Liver (tissue), 9 donors: Measurements from ENCODE around the gene CYB5RL. TPM values are rescaled to one million over a fixed set of nuclear protein-coding genes. Genes with fewer than 3 reads are reported as not detected.

Experiments
- DNase-seq: peaks from one replicate; pipeline ENCODE4 v3.0.0-alpha.2; 2017; ENCODE audit warnings: low spot score
- H3K27ac ChIP-seq, 2 donors: one replicate each; pipeline ENCODE4 v1.7.0; 2013; ENCODE audit warnings: inconsistent platforms in 2 of 2, low read length in 2 of 2, control low read depth in 1 of 2, low read depth in 1 of 2, mild to moderate bottlenecking in 1 of 2
- H3K27me3 ChIP-seq, 4 donors: one replicate each; pipeline versions ENCODE4 v1.6.1 to v1.7.0; 2013; ENCODE audit warnings: low read length in 3 of 4, inconsistent platforms in 1 of 4, mild to moderate bottlenecking in 1 of 4, moderate library complexity in 1 of 4; ENCODE audit not compliant: control insufficient read depth in 4 of 4, insufficient read depth in 4 of 4
- H3K36me3 ChIP-seq, 4 donors: one replicate each; pipeline versions ENCODE4 v1.6.1 to v1.7.0; 2013; ENCODE audit warnings: low read length in 3 of 4, mild to moderate bottlenecking in 3 of 4, low read depth in 1 of 4, moderate library complexity in 1 of 4; ENCODE audit not compliant: control insufficient read depth in 4 of 4, insufficient read depth in 3 of 4
- H3K4me1 ChIP-seq, 4 donors: one replicate each; pipeline versions ENCODE4 v1.6.1 to v1.7.0; 2013; ENCODE audit warnings: low read length in 3 of 4, mild to moderate bottlenecking in 3 of 4, moderate library complexity in 1 of 4; ENCODE audit not compliant: control insufficient read depth in 4 of 4, insufficient read depth in 4 of 4
- H3K4me3 ChIP-seq, 3 donors: one replicate each; pipeline versions ENCODE4 v1.6.1 to v1.7.0; 2013; ENCODE audit warnings: low read length in 3 of 3, control low read depth in 1 of 3, low read depth in 1 of 3, mild to moderate bottlenecking in 1 of 3
- H3K9ac ChIP-seq, 2 donors: one replicate each; pipeline ENCODE4 v1.7.0; 2013; ENCODE audit warnings: low read length in 2 of 2, mild to moderate bottlenecking in 2 of 2, moderate library complexity in 2 of 2, control low read depth in 1 of 2, low read depth in 1 of 2
- H3K9me3 ChIP-seq, 4 donors: one replicate each; pipeline versions ENCODE4 v1.6.1 to v1.7.0; 2013; ENCODE audit warnings: low read length in 3 of 4; ENCODE audit not compliant: control insufficient read depth in 4 of 4
- ATF3 ChIP-seq: IDR thresholded peaks from 2 replicates; pipeline ENCODE4 v1.6.1; 2016; ENCODE audit warnings: antibody characterized with exemption
- CTCF ChIP-seq: fragments of 150-350 bp; IDR thresholded peaks from 2 replicates; pipeline ENCODE4 v1.5.1; 2017; ENCODE audit warnings: improper control_type of control experiment, low read depth, low read length; ENCODE audit not compliant: missing input control
- EGR1 ChIP-seq, 2 donors: IDR thresholded peaks; 2 replicates each; pipeline ENCODE4 v1.6.1; 2016 to 2018; ENCODE audit warnings: antibody characterized with exemption in 2 of 2, low read depth in 2 of 2
- FOXA1 ChIP-seq: IDR thresholded peaks from 2 replicates; pipeline ENCODE4 v1.6.1; 2016; ENCODE audit warnings: antibody characterized with exemption
- FOXA2 ChIP-seq: IDR thresholded peaks from 2 replicates; pipeline ENCODE4 v1.6.1; 2016; ENCODE audit warnings: antibody characterized with exemption
- GABPA ChIP-seq, 2 donors: IDR thresholded peaks in 1 of 2; conservative IDR thresholded peaks in 1 of 2; 2 replicates each; pipeline ENCODE4 v1.6.1; 2016; ENCODE audit warnings: antibody characterized with exemption in 2 of 2, mild to moderate bottlenecking in 1 of 2, moderate library complexity in 1 of 2
- HNF4A ChIP-seq, 2 donors: conservative IDR thresholded peaks; 2 replicates each; pipeline ENCODE4 v1.6.1; 2016; ENCODE audit warnings: antibody characterized with exemption in 2 of 2, mild to moderate bottlenecking in 2 of 2
- HNF4G ChIP-seq: IDR thresholded peaks from 2 replicates; pipeline ENCODE4 v1.6.1; 2016; ENCODE audit warnings: antibody characterized with exemption
- JUND ChIP-seq, 2 donors: IDR thresholded peaks; 2 replicates each; pipeline ENCODE4 v1.6.1; 2016; ENCODE audit warnings: antibody characterized with exemption in 2 of 2
- MAX ChIP-seq: IDR thresholded peaks from 2 replicates; pipeline ENCODE4 v1.6.1; 2016; ENCODE audit warnings: antibody characterized with exemption
- NR2F2 ChIP-seq: IDR thresholded peaks from 2 replicates; pipeline ENCODE4 v1.6.1; 2016; ENCODE audit warnings: antibody characterized with exemption
- RAD21 ChIP-seq, 2 donors: IDR thresholded peaks; 2 replicates each; pipeline ENCODE4 v1.6.1; 2016; ENCODE audit warnings: antibody characterized with exemption in 2 of 2, mild to moderate bottlenecking in 2 of 2
- RXRA ChIP-seq, 2 donors: IDR thresholded peaks; 2 replicates each; pipeline ENCODE4 v1.6.1; 2017 to 2018; ENCODE audit warnings: antibody characterized with exemption in 2 of 2, mild to moderate bottlenecking in 1 of 2
- SP1 ChIP-seq: IDR thresholded peaks from 2 replicates; pipeline ENCODE4 v1.6.1; 2018; ENCODE audit warnings: antibody characterized with exemption, mild to moderate bottlenecking
- TAF1 ChIP-seq: conservative IDR thresholded peaks from 2 replicates; pipeline ENCODE4 v1.6.1; 2016; ENCODE audit warnings: antibody characterized with exemption, mild to moderate bottlenecking
- YY1 ChIP-seq: IDR thresholded peaks from 2 replicates; pipeline ENCODE4 v1.6.1; 2016; ENCODE audit warnings: antibody characterized with exemption, mild to moderate bottlenecking
- ZBTB33 ChIP-seq: IDR thresholded peaks from 2 replicates; pipeline ENCODE4 v1.6.1; 2016; ENCODE audit warnings: antibody characterized with exemption
- WGBS: extraction: QIAGEN DNeasy Blood & Tissue Kit; methylation state at CpG from one replicate; pipeline ENCODE4 v1.1.7; 2013; 5-methylcytosine and 5-hydroxymethylcytosine counted together
- polyA plus RNA-seq, 2 donors: library from polyadenylated mRNA; stranded (reverse) in 1 of 2; unstranded in 1 of 2; fragments of 200-250 nt in 1 of 2; fragments of >200 nt in 1 of 2; fragmentation: Nextera tagmentation in 1 of 2; extraction: Ambion mirVana in 1 of 2; gene quantifications; one replicate each; pipeline versions ENCODE4 v1.2.1 to v1.2.3, GENCODE V29; 2013 to 2015
- total RNA-seq, 2 donors: library from RNA; depleted of rRNA; stranded (reverse); fragments of >200 nt; gene quantifications; one replicate each; pipeline ENCODE4 v1.2.3, GENCODE V29; 2014
- donor health status: healthy.
- donor health status: healthy.
- donor health status: healthy.
- donor health status: healthy.
- donor health status: healthy.

CYB5RL gene
- total and polyA plus RNA-seq, 4 donors, result 1.5 to 4.5 (median 2.5) TPM

GRCh38 chr1:54230507-54231339 is 30.9 kb upstream of the CYB5RL start:
- no peaks in the 10 kb centered on the region for H3K9me3 ChIP-seq
- H3K4me3 ChIP-seq, result no peak overlapping the region
- no peak for DNase-seq
- peaks cover 3 to 5% (median 4%) of the 10 kb centered on the region in 4 donors for H3K36me3 ChIP-seq
- H3K4me1 ChIP-seq, result no peaks in the 10 kb centered on the region
- H3K27ac ChIP-seq, result no peak overlapping the region
- TF ChIP-seq MAX, result no peak
- no peak for TF ChIP-seq FOXA2
- TF ChIP-seq TAF1, result no peak
- TF ChIP-seq JUND (IDR thresholded peaks at IDR 0.05), result no peak
- TF ChIP-seq RAD21 (IDR thresholded peaks at IDR 0.05), result no peak
- TF ChIP-seq RXRA (IDR thresholded peaks at IDR 0.05), result no peak
- no peak for TF ChIP-seq CTCF
- TF ChIP-seq SP1, result no peak
- TF ChIP-seq YY1, result no peak
- TF ChIP-seq HNF4G, result no peak
- TF ChIP-seq NR2F2, result no peak
- TF ChIP-seq EGR1 (IDR thresholded peaks at IDR 0.05; ENCODE audit: low read depth in 2 of 2), result no peak
- no peak for TF ChIP-seq ATF3
- TF ChIP-seq GABPA (IDR thresholded peaks at IDR 0.05 in 1 of 2, conservative IDR thresholded peaks at IDR 0.05 in 1 of 2), result no peak
- TF ChIP-seq FOXA1, result no peak
- TF ChIP-seq HNF4A (conservative IDR thresholded peaks at IDR 0.05), result no peak
- no peak for TF ChIP-seq ZBTB33
- WGBS, result 83% methylated on average over 15 of the region's 15 CpGs
- H3K27me3 ChIP-seq, result no peaks in the 10 kb centered on the region
- H3K9ac ChIP-seq, result no peak overlapping the region

GRCh38 chr1:54229281-54229891 is 29.6 kb upstream of the CYB5RL start:
- Histone ChIP-seq H3K27me3 (no peaks in the 10 kb centered on the region), H3K9me3 (no peaks in the 10 kb centered on the region), H3K9ac (no peak overlapping the region), H3K27ac (no peak overlapping the region), H3K4me1 (no peaks in the 10 kb centered on the region), H3K36me3 (peaks cover 3 to 5% (median 3%) of the 10 kb centered on the region in 4 donors), H3K4me3 (no peak overlapping the region)
- TF ChIP-seq CTCF (no peak), ATF3 (no peak), FOXA1 (no peak)
- DNase-seq, result no peak
- WGBS, result 77% methylated on average over 11 of the region's 11 CpGs
